HCT116 (cell line): ENCODE data around the gene ERC1.

Experiments used
- EGR1 ChIP-seq: IDR thresholded peaks from 2 replicates; pipeline ENCODE4 v1.6.1; 2012; ENCODE audit warnings: low read depth
- POLR2A ChIP-seq: IDR thresholded peaks from 2 replicates; pipeline ENCODE4 v1.7.0; 2011; ENCODE audit warnings: borderline replicate concordance; ENCODE audit not compliant: insufficient read depth, insufficient read length; ENCODE audit errors: extremely low read depth
- TCF7L2 ChIP-seq: IDR thresholded peaks from 2 replicates; pipeline ENCODE4 v1.7.0; 2011; ENCODE audit warnings: borderline replicate concordance, inconsistent platforms; ENCODE audit not compliant: insufficient read depth, insufficient read length; ENCODE audit errors: extremely low read depth
- YY1 ChIP-seq: IDR thresholded peaks from 2 replicates; pipeline ENCODE4 v1.6.1; 2011; ENCODE audit warnings: low read length, low read depth, moderate library complexity, mild to moderate bottlenecking; ENCODE audit not compliant: insufficient replicate concordance; ENCODE audit errors: extremely low read depth
- ZNF274 ChIP-seq: fragments of 200-500 bp; sonication (Bioruptor generic); IDR thresholded peaks from 2 replicates; pipeline ENCODE4 v1.6.1; 2014; ENCODE audit warnings: mild to moderate bottlenecking, low read depth, low read length, inconsistent platforms
- TF ChIP-seq, protein P1 (sequence below): IDR thresholded peaks from 2 replicates; pipeline ENCODE4 v1.6.1; 2012
- TF ChIP-seq, protein P2 (sequence below): IDR thresholded peaks from 2 replicates; pipeline ENCODE4 v1.6.1; 2012; ENCODE audit warnings: low read depth

DNA sequence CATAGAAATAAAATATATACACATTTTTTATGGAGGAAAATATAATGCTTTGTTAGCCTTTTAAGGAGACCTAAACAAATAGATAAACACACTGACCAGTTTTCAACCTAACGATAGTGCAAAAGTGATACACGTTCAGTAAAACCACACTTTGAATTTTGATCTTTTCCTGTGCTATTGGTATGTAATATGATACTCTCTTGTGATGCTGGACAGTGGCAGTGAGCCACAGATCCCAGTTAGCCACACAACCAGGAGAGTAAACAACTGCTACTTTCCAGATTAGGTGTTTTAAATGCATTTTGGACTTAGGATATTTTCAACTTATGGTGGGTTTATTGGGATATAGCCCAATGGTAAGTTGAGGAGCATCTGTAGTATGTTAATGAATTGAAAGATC is 243.1 kb downstream of the ERC1 start:
- no peak for TF ChIP-seq YY1
- no peak for TF ChIP-seq POLR2A
- TF ChIP-seq TCF7L2: no peak
- TF ChIP-seq, protein P1, sequence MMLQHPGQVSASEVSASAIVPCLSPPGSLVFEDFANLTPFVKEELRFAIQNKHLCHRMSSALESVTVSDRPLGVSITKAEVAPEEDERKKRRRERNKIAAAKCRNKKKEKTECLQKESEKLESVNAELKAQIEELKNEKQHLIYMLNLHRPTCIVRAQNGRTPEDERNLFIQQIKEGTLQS: no peak
- no peak for TF ChIP-seq ZNF274
- no peak for TF ChIP-seq EGR1
- TF ChIP-seq, protein P2, sequence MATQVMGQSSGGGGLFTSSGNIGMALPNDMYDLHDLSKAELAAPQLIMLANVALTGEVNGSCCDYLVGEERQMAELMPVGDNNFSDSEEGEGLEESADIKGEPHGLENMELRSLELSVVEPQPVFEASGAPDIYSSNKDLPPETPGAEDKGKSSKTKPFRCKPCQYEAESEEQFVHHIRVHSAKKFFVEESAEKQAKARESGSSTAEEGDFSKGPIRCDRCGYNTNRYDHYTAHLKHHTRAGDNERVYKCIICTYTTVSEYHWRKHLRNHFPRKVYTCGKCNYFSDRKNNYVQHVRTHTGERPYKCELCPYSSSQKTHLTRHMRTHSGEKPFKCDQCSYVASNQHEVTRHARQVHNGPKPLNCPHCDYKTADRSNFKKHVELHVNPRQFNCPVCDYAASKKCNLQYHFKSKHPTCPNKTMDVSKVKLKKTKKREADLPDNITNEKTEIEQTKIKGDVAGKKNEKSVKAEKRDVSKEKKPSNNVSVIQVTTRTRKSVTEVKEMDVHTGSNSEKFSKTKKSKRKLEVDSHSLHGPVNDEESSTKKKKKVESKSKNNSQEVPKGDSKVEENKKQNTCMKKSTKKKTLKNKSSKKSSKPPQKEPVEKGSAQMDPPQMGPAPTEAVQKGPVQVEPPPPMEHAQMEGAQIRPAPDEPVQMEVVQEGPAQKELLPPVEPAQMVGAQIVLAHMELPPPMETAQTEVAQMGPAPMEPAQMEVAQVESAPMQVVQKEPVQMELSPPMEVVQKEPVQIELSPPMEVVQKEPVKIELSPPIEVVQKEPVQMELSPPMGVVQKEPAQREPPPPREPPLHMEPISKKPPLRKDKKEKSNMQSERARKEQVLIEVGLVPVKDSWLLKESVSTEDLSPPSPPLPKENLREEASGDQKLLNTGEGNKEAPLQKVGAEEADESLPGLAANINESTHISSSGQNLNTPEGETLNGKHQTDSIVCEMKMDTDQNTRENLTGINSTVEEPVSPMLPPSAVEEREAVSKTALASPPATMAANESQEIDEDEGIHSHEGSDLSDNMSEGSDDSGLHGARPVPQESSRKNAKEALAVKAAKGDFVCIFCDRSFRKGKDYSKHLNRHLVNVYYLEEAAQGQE: peak; percentile 15; the same call in 1 of the 2 replicates
